ENCODE data around the gene CCDC197. TPM values are rescaled to one million over a fixed set of nuclear protein-coding genes. Genes with fewer than 3 reads are reported as not detected.
A peak's percentile ranks its signal among the peaks of the same experiment; 100 is the strongest.

Gene CCDC197
- total RNA-seq, 2 experiments from 2014 or later = not detected

DNA sequence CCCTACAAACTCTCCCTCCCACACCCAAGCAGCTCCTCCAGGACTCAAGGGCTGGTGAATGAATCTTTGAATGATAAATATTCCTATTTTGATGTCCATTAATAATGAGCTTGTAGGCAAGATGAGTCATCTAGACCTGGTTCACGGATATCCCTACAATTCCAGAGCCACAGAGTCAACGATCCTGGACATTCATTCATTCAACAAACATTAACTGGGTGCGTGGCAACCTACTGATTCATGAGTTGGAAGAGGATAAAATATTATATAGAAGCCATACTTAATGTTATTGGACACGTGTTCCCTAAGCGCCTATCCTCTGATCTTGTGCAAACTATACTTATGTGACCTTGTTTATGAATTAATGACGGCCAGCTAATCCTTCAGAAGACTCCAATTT, 28.6 kb downstream of the CCDC197 start:
- POLR2A ChIA-PET = interaction anchor here (0.7 kb wide), 1 partner anchor 111 kb away, joined by 3 read pairs; no protein-coding TSS in a partner anchor
- Mint-ChIP-seq H3K4me1 (peaks cover 55% of the 10 kb centered on the region), H3K27me3 (no peaks in the 10 kb centered on the region), H3K27ac (no peak overlapping the region), H3K4me3 (peak overlapping the region; percentile 73), H3K9me3 (no peaks in the 10 kb centered on the region), H3K36me3 (ENCODE audit: low read depth) (no peaks in the 10 kb centered on the region)
- CTCF ChIA-PET = interaction anchor here (0.6 to 3.4 kb wide), 12 partner anchors 10 to 157 kb away, joined by 3 to 18 read pairs (median 4); no protein-coding TSS in a partner anchor
- DNase-seq = no peak

DNA sequence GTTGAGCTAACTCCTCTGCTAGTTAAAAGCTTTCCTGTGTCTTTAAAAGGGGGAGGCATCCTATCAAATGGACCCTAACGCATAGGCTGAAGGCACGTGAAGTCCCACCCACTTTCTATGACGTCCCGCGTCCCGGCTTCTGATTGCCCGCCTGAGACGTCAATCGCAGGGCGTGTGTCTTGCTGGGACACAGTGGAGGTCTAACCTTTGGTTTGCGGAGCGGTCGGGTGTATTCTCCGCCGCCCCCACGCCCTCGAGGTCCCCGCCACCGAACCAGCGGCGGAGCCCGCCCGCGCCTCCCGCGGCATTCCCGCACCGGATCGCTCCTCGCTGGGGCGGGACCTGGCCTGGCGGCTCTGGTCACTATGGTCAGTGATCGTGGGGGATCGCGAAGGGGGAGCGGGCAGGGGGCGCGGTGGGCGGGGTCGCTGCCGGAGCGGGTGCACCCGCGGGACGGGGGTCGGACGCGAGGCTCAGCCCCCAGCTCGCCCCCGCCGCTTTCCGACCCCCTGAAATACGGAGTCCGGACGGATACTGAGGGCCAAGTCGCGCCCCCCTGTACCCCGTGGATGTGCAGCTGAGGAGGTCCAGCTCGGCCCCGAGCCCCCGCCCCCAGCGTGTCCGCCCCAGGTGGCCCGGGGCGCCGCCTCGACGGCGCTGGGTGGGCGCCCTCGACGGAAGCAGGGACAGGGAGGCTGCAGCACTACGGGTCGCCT, 29.2 kb downstream of the CCDC197 start, which contains the start of gene OTUB2:
Gene OTUB2, plus strand, starts transcription at position 168 of the 716 bp plus-strand sequence. Its CDS starts 198 bp downstream, at position 366.
- H3K36me3 Mint-ChIP-seq (ENCODE audit: low read depth) = no peaks in the 10 kb centered on the region
- DNase-seq = peak; percentile 97
- ChIA-PET POLR2A (interaction anchor here (0.7 kb wide), 1 partner anchor 111 kb away, joined by 3 read pairs; no protein-coding TSS in a partner anchor), CTCF (interaction anchor here (0.6 to 3.4 kb wide), 12 partner anchors 9 to 156 kb away, joined by 3 to 18 read pairs (median 3); no protein-coding TSS in a partner anchor)
- H3K4me3 Mint-ChIP-seq = peak within 1 kb of the TSS; percentile 73
- peaks cover 49% of the 10 kb centered on the region for H3K4me1 Mint-ChIP-seq
- no peaks in the 10 kb centered on the region for H3K9me3 Mint-ChIP-seq
- no peaks in the 10 kb centered on the region for H3K27me3 Mint-ChIP-seq
- H3K27ac Mint-ChIP-seq = peak within 1 kb of the TSS; percentile 71

DNA sequence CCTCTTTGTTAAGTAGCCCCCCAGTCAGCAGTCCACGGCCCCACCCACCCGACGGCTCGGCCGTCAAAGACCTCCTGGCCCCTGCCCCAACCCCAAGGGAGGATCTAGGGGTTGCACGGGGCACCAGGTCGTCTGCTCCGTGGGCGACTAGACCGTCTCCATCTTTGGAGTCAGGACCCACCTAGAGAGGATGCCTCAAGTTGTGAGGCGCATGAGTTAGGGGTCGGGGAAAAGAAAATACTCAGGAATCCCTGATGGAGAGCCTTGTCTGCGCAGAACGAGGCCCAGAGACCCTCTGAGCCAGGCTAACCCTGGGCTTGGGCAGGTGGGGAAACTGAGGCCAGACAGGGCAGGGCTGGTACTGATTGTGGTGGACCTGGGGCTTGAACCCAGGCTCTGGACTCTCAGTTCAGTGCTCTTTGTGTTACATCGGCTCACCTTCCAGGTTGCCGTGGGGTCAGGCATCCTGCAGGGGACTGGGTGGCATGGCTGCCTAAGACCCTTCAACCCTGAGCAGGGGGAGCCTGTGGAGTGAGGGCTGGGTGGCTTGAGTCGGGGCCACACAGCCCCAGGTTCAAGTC, 29.9 kb downstream of the CCDC197 start:
- no peaks in the 10 kb centered on the region for H3K27me3 Mint-ChIP-seq
- ChIA-PET CTCF (interaction anchor here (1.1 to 3.4 kb wide), 8 partner anchors 9 to 110 kb away, joined by 3 to 18 read pairs (median 8); no protein-coding TSS in a partner anchor), POLR2A (no interaction called here)
- H3K4me1 Mint-ChIP-seq = peaks cover 42% of the 10 kb centered on the region
- no peak for DNase-seq
- H3K36me3 Mint-ChIP-seq (ENCODE audit: low read depth) = no peaks in the 10 kb centered on the region
- peak overlapping the region; percentile 48 for H3K4me3 Mint-ChIP-seq
- no peaks in the 10 kb centered on the region for H3K9me3 Mint-ChIP-seq
- H3K27ac Mint-ChIP-seq = peak overlapping the region; percentile 51

DNA sequence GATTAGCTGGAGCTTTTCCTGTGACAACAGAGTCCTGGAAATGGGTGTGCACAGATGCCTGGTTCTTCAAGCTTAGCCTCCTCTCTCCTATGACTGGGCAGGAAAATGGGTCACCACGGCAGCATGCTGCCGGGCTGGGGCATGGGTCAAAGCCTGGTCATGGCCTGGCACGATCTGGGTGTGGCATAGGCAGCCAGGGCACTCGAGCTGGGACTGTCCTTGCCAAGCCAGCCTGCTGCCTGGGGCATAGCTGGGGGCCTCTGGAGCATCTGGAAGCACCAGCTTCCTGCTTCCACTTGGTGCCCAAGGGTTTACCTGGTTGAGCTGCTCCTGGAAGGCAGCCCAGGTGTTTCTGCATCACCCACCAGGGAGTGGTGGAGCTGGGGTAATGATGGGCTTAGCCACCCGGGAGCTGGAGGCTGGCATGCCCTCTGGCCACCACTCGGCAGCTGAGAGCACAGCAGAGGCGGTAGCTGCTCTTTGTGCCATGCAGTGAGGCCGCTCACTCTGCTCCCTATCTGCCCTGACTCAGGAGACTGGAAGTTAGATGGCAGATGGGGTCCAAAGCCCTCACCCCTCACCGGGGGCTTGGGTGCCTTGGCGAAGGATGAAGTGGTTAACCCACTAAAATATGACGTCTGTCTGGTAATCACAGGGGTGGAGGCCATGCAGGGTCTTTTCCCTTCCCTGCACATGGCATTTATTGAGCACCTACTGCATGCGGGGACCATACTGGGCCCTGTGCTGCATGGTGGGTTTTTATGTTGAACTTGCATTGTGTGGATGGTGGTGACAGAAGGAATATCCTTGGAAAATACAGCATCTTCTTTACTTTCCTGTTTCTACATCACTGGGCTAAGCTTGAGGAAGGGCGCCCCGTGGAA, 30.7 kb downstream of the CCDC197 start:
- ChIA-PET POLR2A (no interaction called here), CTCF (interaction anchor here (0.8 to 2.8 kb wide), 7 partner anchors 8 to 109 kb away, joined by 3 to 14 read pairs (median 6); no protein-coding TSS in a partner anchor)
- no peak for DNase-seq

DNA sequence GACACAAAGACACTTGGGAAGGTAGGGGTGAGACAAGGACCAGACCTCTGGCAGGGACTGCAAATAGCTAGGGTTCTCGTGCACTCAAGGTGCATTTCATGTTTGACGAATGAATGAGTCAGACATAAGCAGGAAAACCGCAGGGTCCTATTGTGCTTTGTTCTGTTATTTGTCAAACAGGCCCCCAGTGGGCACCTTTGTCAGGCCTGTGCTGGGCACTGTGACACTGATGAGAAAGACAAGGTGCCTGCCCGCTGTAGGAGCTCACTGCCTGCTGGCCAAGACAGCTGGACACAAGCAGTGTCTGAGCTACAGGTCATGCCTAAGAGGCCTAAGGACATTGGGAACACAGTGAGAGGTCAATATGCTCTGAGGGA, 31.3 kb downstream of the CCDC197 start:
- Mint-ChIP-seq H3K4me3 (peak overlapping the region; percentile 35), H3K9me3 (no peaks in the 10 kb centered on the region), H3K27me3 (no peaks in the 10 kb centered on the region), H3K4me1 (peaks cover 29% of the 10 kb centered on the region), H3K36me3 (ENCODE audit: low read depth) (no peaks in the 10 kb centered on the region), H3K27ac (peak overlapping the region; percentile 44)
- CTCF ChIA-PET = interaction anchor here (0.8 to 2.8 kb wide), 8 partner anchors 8 to 108 kb away, joined by 3 to 14 read pairs (median 5); no protein-coding TSS in a partner anchor
- DNase-seq = no peak
- POLR2A ChIA-PET = no interaction called here

More for the DNA sequence above, 30.7 kb downstream of the CCDC197 start:
- Mint-ChIP-seq H3K9me3 (no peaks in the 10 kb centered on the region), H3K4me1 (peaks cover 34% of the 10 kb centered on the region), H3K4me3 (peak overlapping the region; percentile 48), H3K36me3 (ENCODE audit: low read depth) (no peaks in the 10 kb centered on the region), H3K27me3 (no peaks in the 10 kb centered on the region), H3K27ac (peak overlapping the region; percentile 44)

DNA sequence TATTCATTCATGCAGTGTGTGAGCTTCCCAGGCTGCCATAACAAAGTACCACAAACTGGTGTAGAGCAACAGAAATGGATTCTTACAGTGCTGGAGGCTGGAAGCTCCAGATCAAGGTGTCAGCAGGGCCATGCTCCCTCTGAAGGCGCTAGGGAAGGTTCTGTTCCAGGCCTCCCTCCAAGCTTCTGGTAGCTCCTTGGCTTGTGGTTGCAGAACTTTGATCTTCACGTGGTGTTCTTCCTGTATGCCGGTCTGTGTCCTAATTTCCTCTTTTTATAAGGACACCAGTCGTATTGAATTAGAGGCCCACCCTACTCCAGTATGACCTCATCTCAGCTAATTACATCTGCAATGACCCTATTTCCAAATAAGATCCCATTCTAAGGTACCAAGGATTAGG, 32.2 kb downstream of the CCDC197 start:
- Mint-ChIP-seq H3K9me3 (no peaks in the 10 kb centered on the region), H3K27me3 (no peaks in the 10 kb centered on the region), H3K4me1 (peaks cover 25% of the 10 kb centered on the region), H3K36me3 (ENCODE audit: low read depth) (no peaks in the 10 kb centered on the region), H3K4me3 (no peak overlapping the region), H3K27ac (no peak overlapping the region)
- ChIA-PET POLR2A (no interaction called here), CTCF (interaction anchor here (0.8 to 2.8 kb wide), 7 partner anchors 9 to 108 kb away, joined by 3 to 14 read pairs (median 4); no protein-coding TSS in a partner anchor)
- DNase-seq = no peak

DNA sequence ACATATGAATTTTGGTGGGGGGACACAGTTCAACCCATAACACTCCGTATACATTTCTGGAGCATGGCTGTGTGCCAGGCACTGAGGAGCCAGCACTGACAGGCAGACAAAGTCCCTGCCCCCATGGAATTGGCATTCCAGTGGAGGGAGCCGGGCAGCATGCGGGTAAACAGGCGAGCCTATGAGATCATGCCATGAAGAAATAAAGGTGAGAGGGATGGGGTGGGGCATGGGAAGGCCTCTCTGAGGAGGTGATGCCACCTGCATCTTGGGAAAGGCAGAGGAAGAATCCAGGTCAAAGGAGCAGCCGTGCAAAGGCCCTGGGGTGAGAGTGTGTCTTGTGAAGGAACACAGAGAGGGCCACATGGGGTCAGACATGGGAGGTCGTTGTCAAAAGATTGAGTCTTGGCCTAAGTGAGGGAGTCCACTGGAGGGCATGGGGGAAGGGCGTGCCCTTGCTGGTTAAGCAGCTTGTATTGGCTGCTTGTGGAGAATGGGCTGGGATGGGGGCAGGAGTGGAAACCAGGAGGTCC, 32.6 kb downstream of the CCDC197 start:
- H3K4me3 Mint-ChIP-seq = no peak overlapping the region
- H3K4me1 Mint-ChIP-seq = peaks cover 25% of the 10 kb centered on the region
- H3K27ac Mint-ChIP-seq = no peak overlapping the region
- DNase-seq = no peak
- H3K36me3 Mint-ChIP-seq (ENCODE audit: low read depth) = no peaks in the 10 kb centered on the region
- ChIA-PET CTCF (interaction anchor here (0.8 to 2.8 kb wide), 5 partner anchors 8 to 107 kb away, joined by 3 to 14 read pairs (median 4); no protein-coding TSS in a partner anchor), POLR2A (no interaction called here)
- H3K9me3 Mint-ChIP-seq = no peaks in the 10 kb centered on the region
- no peaks in the 10 kb centered on the region for H3K27me3 Mint-ChIP-seq

DNA sequence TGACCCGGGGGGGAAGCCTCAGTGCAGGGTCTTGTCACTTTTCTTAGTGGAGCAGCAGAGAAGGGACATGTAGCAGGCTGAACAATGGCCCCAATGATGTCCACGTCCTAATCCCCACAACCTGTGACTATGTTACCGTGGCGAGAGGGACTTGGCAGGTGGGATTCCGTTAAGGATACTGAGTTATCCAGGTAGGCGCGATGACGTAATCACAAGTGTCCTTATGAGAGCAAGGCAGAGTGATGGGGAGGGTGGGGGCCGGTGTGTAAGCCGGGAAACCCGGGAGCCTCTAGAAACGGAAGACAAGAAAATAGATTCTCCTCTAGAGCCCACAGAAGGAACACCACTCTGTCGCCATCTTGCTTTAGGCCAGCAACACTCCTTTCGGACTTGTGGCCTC, 33.5 kb downstream of the CCDC197 start:
- Mint-ChIP-seq H3K9me3 (no peaks in the 10 kb centered on the region), H3K27me3 (no peaks in the 10 kb centered on the region), H3K4me1 (peaks cover 25% of the 10 kb centered on the region), H3K4me3 (no peak overlapping the region), H3K36me3 (ENCODE audit: low read depth) (no peaks in the 10 kb centered on the region), H3K27ac (peak overlapping the region; percentile 1)
- ChIA-PET POLR2A (interaction anchor here (0.6 kb wide), 1 partner anchor 133 kb away, joined by 4 read pairs; no protein-coding TSS in a partner anchor), CTCF (no interaction called here)
- no peak for DNase-seq

DNA sequence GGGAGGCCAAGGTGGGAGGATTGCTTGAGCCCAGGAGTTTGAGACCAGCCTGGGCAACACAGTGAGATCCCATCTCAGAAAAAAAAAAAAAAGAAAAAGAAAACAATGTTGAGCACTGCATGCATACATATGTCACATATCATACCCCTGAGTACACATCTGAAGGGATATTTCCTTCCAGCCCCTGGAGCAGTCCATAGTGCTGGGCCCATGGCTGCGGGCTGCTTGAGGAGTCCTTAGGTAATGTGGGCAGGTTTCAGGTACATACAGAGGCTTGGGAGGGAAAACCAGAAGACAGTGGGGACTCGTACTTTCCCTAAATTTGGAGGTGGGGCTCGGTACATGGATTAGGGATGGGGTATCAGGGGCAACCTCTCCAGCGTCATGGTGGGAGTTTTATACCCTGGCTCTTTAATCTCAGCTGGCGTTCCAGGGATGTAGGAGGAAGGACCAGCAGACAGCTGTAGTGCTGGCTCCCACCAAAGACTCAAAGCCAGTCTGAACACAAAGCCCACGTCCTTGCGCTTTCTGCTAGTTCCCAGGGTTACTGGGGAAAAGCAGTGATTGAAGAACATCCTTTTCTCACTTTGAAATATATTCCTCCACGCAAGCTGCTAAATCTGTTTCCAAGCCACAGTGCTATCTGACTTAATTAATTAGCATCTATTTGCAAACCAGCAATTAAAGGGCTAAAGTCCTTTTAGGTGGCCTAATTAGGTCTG, 34.2 kb downstream of the CCDC197 start:
- CTCF ChIA-PET = interaction anchor here (1.5 kb wide), 1 partner anchor 105 kb away, joined by 3 read pairs; no protein-coding TSS in a partner anchor
- H3K27ac Mint-ChIP-seq = no peak overlapping the region
- H3K27me3 Mint-ChIP-seq = no peaks in the 10 kb centered on the region
- no peaks in the 10 kb centered on the region for H3K36me3 Mint-ChIP-seq (ENCODE audit: low read depth)
- no peak for DNase-seq
- no peak overlapping the region for H3K4me3 Mint-ChIP-seq
- H3K9me3 Mint-ChIP-seq = no peaks in the 10 kb centered on the region
- POLR2A ChIA-PET = no interaction called here
- H3K4me1 Mint-ChIP-seq = peaks cover 18% of the 10 kb centered on the region

DNA sequence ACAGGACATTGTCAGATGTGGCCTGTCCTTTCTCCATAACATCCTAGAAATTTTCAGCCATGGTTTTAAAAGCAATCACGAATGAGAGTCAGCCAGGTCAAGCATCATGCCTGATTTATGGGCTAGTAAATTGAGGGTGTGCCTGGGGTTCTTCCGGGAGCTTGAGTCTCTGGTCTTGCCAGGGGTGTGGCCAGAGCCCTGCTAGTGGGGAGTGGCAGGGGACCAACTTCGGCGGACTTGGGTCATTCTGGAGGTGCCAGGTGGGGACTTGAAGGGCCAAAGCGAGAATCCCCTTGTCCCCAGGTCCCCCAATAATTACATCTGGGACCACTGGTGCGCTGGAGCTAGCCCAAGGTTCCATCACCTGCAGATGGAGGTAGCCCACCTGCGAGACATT, 34.8 kb downstream of the CCDC197 start:
- Mint-ChIP-seq H3K27ac (no peak overlapping the region), H3K36me3 (ENCODE audit: low read depth) (no peaks in the 10 kb centered on the region)

DNA sequence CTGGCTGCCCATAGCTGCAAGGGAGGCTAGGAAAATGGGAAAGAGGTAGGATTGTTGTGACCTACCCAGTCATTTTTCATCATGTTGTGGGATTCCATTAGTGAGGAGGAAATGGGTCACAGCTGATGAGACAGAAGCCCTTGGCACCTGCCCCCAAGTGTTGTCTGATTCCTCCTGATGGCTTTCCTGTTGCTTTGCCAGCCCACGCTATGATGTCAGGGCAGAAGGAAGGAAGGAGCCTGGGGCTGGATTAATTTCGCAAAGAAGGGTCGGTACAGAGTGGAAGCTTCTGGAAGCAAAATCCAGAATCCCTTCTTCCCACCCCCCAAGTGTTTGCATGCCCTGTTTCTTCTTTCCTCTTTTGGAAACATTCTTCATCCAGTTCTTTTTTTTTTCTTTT, 37.8 kb downstream of the CCDC197 start:
- H3K4me3 Mint-ChIP-seq = no peak overlapping the region
- ChIA-PET POLR2A (interaction anchor here (0.6 kb wide), 1 partner anchor 57 kb away, joined by 3 read pairs; no protein-coding TSS in a partner anchor), CTCF (interaction anchor here (0.7 to 2.9 kb wide), 11 partner anchors 10 to 141 kb away, joined by 3 to 23 read pairs (median 11); partner anchors contain the start of gene OTUB2)
- H3K27me3 Mint-ChIP-seq = no peaks in the 10 kb centered on the region
- no peaks in the 10 kb centered on the region for H3K36me3 Mint-ChIP-seq (ENCODE audit: low read depth)
- peaks cover 7% of the 10 kb centered on the region for H3K4me1 Mint-ChIP-seq
- H3K27ac Mint-ChIP-seq = no peak overlapping the region
- no peak for DNase-seq
- no peaks in the 10 kb centered on the region for H3K9me3 Mint-ChIP-seq

More for the DNA sequence above, 34.8 kb downstream of the CCDC197 start:
- ChIA-PET POLR2A (no interaction called here), CTCF (interaction anchor here (1.5 kb wide), 2 partner anchors 12 to 105 kb away, joined by 3 to 5 read pairs; no protein-coding TSS in a partner anchor)
- DNase-seq = no peak
- no peaks in the 10 kb centered on the region for H3K27me3 Mint-ChIP-seq
- no peak overlapping the region for H3K4me3 Mint-ChIP-seq
- no peaks in the 10 kb centered on the region for H3K9me3 Mint-ChIP-seq
- peaks cover 24% of the 10 kb centered on the region for H3K4me1 Mint-ChIP-seq
